NCI-H2227 treated with DMSO at 0.1 percent for 48 hours (cell line): ENCODE data around the gene SULT1A2.
"Not testable (repeated sequence)": the region's sequence is repeated elsewhere in the genome, so short reads cannot be mapped to it uniquely, and the experiment has no call there.

Experiments
- DNase-seq: peaks from one replicate; lab custom pipeline; 2025; lab: John Stamatoyannopoulos, UW

SULT1A2 gene

DNA sequence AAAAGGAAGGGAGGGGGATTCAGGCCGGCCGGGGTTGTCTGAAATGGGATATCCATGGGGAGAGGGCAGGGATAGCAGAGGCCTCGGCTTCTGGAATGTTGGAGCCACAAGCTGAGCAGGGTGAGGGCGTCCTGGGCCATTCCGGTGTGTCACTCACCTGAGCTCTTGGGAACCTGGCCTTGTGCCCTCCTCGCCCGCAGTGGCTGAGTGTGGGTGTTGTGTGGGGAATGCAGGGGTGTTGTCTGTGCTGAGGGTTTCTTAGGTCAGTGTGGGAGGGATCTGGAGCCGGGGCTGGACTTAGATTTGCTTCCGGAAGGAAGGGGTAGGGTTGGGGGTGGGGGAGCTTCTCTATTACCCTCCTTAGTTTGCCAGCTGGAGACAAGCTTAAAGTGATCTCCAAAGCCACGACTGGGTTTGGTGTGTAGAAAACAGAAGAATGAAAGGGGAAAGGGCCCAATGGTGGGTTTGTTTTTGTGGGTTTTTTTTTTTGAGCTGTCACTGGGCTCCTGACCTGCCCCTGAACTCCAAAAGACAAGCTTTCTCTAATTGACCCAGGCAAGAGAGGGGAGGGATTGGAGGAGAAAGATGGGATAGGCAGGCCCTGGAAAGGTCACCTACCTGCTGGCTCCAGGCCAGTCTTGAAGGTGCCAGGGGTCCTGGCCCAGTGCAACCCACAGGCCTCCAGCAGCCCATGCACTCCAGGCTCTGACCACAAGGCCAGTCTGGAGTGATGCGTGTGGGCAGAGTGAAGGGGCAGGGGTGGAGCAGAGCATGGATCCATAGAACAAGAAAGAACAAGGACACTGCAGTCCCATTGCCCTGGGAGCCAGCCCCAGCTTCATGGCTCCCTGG, at the start of gene SULT1A2:
SULT1A2 (minus strand) TSS at position 211 of the 852 bp plus-strand sequence. CDS start 1,120 bp downstream, outside the sequence.
- no peak for DNase-seq

GRCh38 chr16:28639959-28640358, 43.1 kb upstream of the SULT1A2 start:
- not testable (repeated sequence) for DNase-seq

GRCh38 chr16:28638359-28638758, 41.5 kb upstream of the SULT1A2 start:
- not testable (repeated sequence) for DNase-seq

DNA sequence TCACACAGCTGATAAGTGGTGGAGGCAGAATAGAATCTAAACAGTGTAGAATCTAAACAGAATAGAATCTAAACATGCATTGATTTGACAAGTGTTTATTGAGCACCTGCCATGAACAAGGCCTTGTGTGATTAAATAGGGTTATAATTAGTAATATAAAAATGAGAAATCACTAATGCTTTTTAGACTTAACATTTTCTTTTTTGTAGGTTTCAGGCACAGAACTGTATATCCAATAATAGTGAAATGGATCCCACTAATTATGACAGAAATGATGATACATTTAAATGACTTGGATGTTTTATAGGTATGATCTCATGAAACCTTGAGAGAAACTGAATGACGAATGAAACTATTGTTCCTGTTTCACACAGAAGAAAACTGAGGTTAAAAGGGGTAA, 40.9 kb upstream of the SULT1A2 start, which contains the start of gene NPIPB8:
NPIPB8 (plus strand) TSS at position 301 of the 400 bp plus-strand sequence. CDS start 296 bp downstream, outside the sequence.
- DNase-seq: not testable (repeated sequence)

DNA sequence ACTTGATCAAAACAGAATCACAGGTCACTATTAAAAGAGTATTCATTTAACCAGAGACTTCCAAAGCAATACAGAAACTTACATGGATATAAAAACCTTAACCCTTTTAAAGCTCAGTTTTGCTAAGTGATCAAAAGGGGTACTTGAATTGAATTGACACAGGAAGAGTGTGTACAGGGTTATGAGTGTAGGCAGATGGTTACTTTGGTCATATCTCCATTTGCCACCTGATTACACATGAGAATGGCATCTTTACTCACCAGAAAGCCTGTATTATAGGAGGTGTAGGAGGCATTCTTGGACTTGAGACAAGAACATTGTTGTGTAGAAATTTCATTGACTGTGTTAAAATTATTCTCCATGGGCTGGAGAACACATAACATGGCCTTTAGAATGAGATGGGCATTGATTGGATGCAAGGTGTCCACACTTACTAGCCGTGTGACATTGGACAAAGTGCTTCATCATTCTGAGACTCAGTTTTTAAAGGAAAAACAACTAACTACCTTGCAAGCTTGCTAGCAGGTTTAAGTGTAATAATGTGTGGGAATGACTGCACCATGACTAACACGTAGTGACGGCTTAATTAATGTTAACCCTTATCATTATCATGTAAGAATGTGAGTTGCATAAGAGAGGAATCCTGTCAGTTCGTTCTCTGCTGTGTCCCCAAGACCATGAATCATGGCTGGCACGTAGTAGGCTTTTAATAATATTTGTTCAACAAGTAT, 39.4 kb upstream of the SULT1A2 start:
- DNase-seq: not testable (repeated sequence)

GRCh38 chr16:28630905-28631304, 34.1 kb upstream of the SULT1A2 start:
- not testable (repeated sequence) for DNase-seq

DNA sequence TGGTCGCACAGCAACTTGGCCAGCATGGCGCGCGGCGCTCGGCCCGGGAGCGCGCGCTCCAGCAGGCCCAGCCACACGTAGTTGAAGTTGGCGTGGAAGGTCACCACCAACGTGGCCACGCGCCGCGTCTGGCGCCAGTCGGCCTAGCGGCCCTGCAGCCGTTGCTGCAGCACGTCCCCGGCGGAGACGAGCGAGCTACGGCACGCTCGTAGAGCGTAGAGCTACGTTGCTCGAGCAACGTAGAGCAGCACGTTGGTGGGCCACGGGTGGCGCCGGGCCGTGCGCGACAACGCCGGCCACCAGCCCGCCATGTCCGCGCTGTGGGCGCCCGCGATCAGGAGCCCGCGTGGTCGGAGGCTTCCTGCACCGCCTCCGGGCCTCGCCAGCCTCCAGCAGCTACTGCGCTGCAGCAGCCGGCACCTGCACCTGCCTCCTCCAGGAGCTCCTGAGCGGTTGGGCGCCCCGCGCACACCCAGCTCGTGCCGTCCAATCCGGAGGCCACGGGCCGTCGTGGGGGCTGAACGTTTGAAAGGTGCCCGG, 26.4 kb upstream of the SULT1A2 start:
- peak; percentile 61 for DNase-seq

DNA sequence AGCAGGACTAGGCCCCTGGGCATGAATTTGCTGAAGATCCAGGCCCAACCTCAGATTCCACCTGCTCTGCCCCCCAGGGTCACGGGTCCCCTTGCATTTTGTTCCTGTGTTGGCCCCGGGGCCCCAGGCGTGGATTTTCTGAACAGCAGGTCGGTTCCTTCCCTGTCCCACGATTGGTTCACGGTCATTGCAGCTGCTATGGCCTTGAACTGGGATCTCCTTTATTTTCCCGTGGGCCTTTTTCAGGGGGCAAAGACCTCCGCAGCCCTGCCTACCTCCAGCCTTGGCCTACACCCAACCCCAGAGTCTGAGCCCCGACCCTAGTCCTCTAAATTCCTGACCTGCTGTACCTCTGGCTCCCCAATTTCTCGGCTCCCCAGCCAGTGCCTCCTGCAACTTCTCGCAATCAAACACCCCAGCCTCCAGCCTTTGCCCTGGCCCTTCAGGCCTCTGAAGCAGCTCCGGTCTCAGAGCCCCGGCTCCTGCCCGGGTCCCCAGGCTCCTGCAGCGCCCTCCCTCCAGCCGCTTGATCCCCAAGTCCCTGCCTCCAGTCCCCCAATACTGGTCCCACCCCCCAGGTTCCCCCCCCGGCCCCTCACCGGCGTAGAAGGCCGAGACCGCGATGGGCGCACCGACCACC, 25.8 kb upstream of the SULT1A2 start:
- not testable (repeated sequence) for DNase-seq

GRCh38 chr16:28621481-28622155, 24.8 kb upstream of the SULT1A2 start:
- no peak for DNase-seq

- not testable (repeated sequence) for DNase-seq
Measured at GRCh38 chr16:28620316-28620715, 23.5 kb upstream of the SULT1A2 start.

DNA sequence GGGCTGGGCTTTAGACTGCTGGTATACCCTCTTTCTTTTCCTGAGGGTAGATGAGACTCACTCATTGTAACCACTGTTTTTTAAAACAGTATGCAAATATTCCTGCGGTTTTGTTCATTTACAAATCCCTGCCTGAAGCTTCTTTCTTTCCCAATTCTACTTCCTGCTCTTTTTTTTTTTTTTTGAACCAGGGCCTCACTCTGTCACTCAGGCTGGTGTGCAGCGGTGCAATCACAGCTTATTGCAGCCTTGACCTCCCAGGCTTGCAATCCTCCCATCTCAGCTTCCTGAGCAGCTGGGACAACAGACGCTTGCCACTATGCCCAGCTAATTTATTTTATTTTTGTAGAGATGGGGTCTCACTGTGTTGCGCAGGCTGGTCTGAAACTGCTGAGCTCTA, 21.0 kb upstream of the SULT1A2 start:
- peak; percentile 4 for DNase-seq

GRCh38 chr16:28616636-28617035, 19.8 kb upstream of the SULT1A2 start:
- DNase-seq: no peak

- not testable (repeated sequence) for DNase-seq
Measured at GRCh38 chr16:28616224-28616577, 19.4 kb upstream of the SULT1A2 start.

DNA sequence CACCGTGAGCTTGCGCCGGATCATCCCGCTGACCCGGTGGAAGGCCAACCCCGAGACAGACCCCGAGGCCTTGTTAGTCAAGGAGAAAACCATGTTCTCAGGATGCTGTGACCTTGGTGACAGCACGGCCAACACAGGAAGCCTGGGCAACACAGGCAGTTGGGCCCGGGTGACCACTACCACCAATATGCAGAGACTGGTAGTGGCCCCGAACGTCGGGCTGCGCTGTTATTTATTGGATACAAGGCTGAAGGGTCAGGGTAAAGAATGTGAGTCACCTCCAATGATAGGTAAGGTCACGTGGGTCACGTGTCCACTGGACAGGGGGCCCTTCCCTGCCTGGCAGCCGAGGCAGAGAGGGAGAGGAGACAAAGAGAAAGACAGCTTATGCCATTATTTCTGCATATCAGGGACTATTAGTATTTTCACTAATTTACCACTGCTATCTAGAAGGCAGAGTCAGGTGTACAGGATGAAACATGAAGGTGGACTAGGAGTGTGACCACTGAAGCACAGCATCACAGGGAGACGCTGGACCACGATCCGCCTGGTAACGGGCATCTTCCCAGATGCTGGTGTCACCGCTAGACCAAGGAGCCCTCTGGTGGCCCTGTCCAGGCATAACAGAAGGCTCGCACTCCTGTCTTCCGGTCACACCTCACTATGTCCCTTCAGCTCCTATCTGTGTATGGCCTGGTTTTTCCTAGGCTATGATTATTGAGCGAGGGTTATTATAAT, 18.8 kb upstream of the SULT1A2 start:
- DNase-seq: peak; percentile 37

DNA sequence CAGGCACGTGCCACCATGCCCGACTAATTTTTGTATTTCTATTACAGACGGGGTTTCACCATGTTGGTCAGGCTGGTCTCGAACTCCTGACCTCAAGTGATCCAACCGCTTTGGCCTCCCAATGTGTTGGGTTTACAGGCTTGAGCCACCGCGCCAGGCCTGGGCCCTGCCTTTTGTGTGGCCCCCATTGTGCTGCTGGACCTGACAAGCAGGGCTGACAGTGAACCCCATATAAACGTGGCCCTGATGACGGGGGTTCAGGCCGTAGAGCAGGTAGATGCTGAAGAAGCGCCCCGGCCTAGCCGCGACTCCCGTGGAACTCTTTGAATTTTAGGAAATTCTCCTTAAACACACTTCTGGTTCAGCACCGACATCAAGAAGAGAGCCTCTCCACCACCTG, 17.7 kb upstream of the SULT1A2 start:
- not testable (repeated sequence) for DNase-seq

GRCh38 chr16:28613912-28614311, 17.1 kb upstream of the SULT1A2 start:
- not testable (repeated sequence) for DNase-seq

- DNase-seq: not testable (repeated sequence)
Measured at GRCh38 chr16:28612359-28613280, 15.8 kb upstream of the SULT1A2 start.

DNA sequence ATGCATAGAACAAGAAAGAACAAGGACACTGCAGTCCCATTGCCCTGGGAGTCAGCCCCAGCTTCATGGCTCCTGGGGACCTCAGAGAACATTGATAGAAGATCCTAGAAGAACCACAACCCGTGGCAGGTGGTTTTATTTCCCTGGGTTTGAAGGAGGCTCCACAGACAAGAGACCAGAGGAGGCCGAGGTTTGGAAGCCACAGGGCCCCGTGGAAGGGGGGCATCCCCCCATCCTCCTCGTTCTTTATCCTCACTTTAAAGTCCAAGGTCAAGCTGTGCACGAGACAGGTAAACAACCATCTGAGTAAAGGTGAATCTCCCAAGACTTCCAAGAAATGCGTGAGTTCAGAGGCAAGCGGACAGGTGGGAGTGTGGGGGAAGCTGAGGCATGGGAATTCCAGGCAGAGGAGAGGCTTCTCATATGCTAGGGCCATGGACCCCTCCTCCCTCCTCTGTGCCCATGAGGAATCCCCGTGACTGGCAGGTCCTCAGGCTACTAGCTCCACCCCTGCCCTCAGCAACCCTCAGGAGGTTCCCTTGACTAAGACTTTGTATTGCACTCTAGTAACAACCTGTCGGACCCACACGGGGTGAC, 13.8 kb upstream of the SULT1A2 start:
- DNase-seq: no peak
